Astrocyte (in vitro differentiated cells and primary cell): ENCODE results near the gene GPRC6A.

Source experiments
- CTCF ChIP-seq: IDR thresholded peaks from 2 replicates; pipeline ENCODE4 v1.5.1; 2011; ENCODE audit warnings: low read depth, mild to moderate bottlenecking, inconsistent platforms, low read length, moderate library complexity; ENCODE audit not compliant: insufficient read depth
- EZH2 ChIP-seq: IDR thresholded peaks from 2 replicates; pipeline ENCODE4 v1.6.1; 2012; ENCODE audit warnings: mild to moderate bottlenecking, low read length, inconsistent platforms; ENCODE audit not compliant: insufficient read depth

DNA sequence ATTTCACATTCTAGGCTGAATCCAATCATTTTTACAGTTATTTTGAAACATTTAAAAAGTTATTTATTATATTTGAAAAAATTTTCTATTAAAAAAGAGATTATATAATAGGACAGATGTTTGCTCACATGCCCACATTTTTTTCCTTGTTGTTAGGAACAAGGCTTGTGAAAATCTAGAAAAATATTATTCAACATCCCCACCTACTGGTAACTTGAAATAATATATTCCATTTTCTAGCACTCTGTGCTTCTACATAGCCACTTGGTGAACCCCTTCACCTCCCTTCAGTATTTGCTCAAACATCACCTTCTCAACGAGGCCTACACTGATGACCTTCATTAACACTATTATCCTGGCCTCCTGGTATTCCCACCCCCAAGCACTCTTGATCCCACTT is 18.3 kb upstream of the GPRC6A start:
- TF ChIP-seq CTCF (peak; percentile 26), EZH2 (no peak)
